Measurements from ENCODE around the gene CACNG7. TPM values are rescaled to one million over a fixed set of nuclear protein-coding genes. Genes with fewer than 3 reads are reported as not detected.

Gene CACNG7
- total RNA-seq, 1 donor from 2014 or later, result not detected

GRCh38 chr19:53969366-53969765 is 60.3 kb downstream of the CACNG7 start:
- DNase-seq, result no peak
- intact Hi-C loops (cut with micrococcal nuclease), result no loop called here
- no peak for ATAC-seq

GRCh38 chr19:53971673-53972072 is 62.6 kb downstream of the CACNG7 start:
- DNase-seq, result no peak
- no peak for ATAC-seq

DNA sequence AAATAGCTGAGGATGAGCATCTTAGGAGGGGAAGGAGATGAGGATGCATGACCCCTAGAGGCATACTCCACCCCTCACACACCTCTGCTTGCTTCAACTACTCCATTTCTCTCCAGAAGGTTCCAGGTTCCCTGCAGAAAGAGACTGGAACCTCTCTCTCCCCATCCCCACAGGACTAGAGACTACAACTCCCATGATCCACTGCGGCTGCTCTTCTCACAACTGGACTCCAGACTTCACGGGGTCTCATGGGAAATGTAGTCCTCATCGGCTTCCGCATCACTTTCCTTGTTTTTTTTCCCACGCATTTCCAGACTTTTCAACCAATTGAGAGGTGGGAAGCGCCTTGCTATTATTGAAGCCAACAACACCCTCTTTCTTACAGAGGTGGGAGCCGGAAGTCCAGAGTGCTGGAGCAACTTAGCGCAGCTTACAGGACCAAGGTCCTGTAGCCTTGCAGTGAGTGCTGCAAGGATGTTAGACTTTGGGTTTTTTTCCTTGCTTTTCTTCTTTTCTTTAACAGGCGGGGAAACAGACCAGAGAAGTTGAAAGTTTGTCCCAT is 68.4 kb downstream of the CACNG7 start:
- intact Hi-C loops (cut with micrococcal nuclease), result no loop called here
- DNase-seq, result peak; percentile 63

More at GRCh38 chr19:53971673-53972072, 62.6 kb downstream of the CACNG7 start:
- intact Hi-C loops (cut with micrococcal nuclease), result no loop called here

GRCh38 chr19:53977991-53978731 is 69.1 kb downstream of the CACNG7 start:
- intact Hi-C loops (cut with micrococcal nuclease), result no loop called here
- DNase-seq (peak; percentile 59), ATAC-seq (peak; percentile 68)

More for the DNA sequence above, 68.4 kb downstream of the CACNG7 start:
- peak; percentile 90 for ATAC-seq

GRCh38 chr19:53978975-53979801 is 70.1 kb downstream of the CACNG7 start:
- DNase-seq, result no peak
- intact Hi-C loops (cut with micrococcal nuclease), result no loop called here
- no peak for ATAC-seq

DNA sequence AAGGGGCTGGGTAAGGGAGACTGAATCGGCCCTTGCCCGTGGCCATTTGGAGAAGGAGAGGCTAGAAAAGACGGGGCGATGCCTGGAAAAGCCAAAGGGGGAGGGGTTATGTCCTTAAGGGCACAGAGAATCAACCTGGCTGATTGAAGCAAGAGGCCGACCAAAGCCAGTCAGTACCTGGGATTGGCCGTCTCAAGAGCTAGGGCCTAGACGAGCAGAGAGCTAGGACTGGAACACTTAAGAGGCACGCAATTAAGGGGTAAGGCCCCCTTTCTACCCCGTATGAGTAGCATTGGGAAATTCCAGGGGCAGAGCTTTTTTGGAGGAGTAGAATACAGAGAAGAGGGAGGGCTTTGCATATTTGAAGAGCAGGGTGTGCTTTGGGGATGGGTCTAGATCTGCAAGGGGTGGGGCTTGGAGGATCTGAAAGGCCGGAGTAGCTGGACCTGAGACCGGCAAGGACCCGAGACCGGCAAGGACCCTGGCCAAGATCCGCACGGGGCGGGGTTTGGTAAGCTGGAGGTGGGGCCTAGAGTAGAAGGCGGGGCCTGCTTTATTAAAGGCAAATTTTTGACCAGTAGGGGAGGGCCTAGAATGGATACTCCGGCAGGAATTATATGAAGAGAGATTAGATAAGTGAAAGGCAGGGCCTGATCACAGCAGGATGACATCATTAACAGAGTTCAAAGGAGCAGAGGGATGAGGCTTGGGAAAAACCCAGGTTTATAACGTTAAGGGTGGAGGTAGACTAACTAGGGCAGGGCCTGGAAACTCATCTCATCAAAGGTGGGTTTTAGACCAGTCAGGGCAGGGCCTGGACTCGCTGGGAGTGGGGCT is 71.7 kb downstream of the CACNG7 start:
- DNase-seq (no peak), ATAC-seq (no peak)
- intact Hi-C loops (cut with micrococcal nuclease), result no loop called here

DNA sequence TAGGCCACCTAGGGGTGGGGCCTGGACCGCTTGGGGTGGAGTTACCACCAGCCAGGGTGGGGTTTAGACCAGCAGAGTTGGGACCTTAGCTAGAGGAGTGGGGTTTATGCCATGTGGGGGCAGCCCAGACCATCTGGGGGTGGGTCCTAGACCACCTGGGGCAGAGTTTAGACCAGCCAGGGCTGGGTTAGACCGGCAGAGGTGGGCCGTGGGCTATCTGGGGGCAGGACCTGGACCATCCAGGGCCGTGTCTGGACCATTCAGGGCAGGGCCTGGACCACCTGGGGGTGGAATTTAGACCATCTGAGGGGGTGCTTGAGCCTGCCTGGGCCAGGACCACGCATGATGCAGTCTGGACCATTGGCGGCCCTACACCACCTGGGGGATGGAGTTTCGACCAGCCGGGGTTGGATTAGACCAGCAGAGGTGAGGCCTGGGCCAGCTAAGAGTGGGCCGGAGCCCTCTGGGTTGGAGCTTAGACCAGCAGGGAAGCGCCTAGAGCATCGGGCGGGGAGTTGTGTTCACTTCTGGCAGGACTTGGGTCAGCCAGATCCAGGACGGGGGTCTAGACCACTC is 72.4 kb downstream of the CACNG7 start:
- ATAC-seq, result no peak
- intact Hi-C loops (cut with micrococcal nuclease), result no loop called here
- DNase-seq, result no peak

GRCh38 chr19:53982001-53982451 is 72.9 kb downstream of the CACNG7 start:
- intact Hi-C loops (cut with micrococcal nuclease), result no loop called here
- DNase-seq (no peak), ATAC-seq (no peak)

DNA sequence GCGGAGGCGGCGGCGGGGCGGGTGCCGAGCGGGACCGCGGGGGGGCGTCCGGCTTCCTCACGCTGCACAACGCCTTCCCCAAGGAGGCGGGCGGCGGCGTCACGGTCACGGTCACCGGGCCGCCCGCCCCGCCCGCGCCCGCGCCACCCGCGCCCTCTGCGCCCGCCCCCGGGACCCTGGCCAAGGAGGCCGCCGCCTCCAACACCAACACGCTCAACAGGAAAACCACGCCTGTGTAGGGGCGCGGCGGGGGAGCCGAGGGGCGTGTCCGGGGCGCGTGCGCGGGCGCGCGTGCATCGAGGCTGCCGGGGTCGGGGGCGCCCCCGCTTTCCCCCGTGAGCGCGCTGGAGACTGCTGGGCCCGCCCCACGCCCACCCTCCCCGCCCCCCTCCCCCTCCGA is 73.5 kb downstream of the CACNG7 start:
- intact Hi-C loops (cut with micrococcal nuclease), result no loop called here
- peak; percentile 51 for ATAC-seq
- DNase-seq, result peak; percentile 67

DNA sequence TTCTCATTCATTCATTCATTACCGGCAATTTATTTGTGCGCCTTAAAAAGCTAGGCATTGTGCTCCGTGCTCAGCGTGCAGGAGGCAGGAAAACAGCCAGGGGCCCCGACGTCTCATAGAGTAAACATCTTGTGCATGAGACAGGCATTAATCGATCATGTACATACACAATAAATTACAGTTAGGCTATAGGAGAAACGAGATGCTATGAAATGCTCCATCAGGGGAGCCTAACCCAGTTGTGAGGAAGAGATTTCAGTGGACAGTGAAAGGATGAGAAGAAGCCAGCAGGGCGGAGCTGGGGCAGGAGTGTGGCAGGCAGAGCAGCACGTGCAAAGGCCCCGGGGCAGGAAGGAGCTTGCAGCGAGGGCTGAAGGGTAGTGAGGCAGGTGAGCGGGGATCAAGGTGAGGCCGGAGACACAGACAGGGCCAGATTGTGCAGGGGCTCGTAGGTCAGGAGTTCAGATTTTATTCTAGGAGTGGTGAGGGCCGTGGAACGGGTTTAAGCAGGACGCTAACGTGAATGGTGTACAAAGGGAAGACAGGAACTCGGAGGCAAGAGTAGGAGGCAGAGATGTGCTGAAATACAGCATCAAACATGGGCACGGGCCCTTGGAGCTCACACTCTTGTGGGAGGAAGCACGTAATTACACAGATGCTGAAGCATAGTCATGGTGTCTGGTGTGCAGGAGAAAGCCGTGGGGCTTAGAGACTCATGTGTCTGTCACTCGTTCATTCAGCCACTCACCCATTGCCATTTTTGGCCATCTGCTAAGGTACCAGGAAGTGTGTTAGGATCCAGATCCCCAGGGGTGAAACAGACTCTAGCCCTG is 74.6 kb downstream of the CACNG7 start:
- no peak for DNase-seq
- intact Hi-C loops (cut with micrococcal nuclease), result no loop called here
- ATAC-seq, result no peak

- intact Hi-C loops (cut with micrococcal nuclease), result no loop called here
- no peak for ATAC-seq
- DNase-seq, result no peak
Measured at GRCh38 chr19:53985863-53986262, 76.8 kb downstream of the CACNG7 start.

DNA sequence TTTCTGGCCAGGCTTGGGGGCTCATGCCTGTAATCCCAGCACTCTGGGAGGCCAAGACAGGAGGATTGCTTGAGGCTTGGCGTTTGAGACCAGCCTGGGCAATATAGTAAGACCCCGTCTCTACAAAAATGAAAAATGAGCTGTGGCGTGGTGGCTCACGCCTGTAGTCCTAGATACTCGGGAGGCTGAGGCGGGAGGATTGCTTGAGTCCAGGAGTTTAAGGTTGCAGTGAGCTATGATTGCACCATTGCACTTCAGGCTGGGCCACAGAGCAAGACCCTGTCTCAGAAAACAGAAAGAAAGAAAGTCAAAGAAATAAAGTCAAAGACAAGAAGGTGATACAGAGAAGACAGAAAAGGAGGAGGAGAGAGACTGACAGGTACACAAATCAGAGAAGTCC is 79.9 kb downstream of the CACNG7 start:
- ATAC-seq (no peak), DNase-seq (no peak)
- intact Hi-C loops (cut with micrococcal nuclease), result no loop called here

DNA sequence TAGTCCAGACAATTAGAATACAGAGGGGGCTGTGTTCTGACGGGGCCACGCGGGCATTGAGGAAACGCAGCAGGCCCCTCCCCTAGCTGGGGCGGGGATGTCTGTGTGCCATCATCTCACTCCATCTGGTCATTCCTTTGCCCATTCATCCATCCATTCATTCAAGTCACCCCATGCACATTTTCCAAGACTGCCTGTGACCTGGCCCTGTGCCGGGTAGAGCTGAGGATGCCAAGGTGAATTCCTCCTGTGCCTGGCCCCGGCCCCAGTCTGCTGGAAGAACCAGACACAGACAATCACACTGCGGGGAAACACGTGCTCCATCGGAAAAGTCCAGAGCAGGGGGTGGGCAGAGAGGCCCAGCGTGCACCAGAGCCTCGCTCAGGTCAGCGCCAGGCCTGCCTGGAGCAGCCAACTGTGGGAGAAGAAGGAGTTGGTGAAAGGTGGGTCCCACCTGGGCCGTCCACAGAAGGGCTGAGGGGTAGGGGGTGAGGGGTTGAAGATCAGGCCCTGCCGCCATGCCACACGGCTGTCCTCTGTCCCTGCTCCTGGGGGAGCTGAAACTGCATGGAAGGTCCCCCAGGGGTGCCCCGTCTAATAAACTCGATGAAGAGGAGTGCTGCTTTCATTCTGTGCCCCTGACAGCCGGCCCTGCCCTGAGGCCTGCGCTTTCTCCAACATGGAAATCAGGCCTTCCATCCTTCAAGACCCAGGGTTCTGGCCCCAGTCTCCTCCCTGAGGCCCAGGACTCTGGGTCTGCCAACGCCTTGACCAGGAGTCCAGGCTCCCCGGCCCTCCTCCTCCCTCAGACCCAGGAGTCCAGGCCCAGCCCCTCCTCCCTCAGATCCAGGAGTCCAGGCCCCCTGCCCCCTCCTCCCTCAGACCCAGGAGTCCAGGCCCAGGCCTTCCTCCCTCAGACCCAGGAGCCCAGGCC is 80.8 kb downstream of the CACNG7 start:
- intact Hi-C loops (cut with micrococcal nuclease), result no loop called here
- no peak for ATAC-seq

GRCh38 chr19:53991224-53992113 is 82.4 kb downstream of the CACNG7 start, which contains the start of gene CACNG6:
CACNG6 (plus strand) TSS chr19:53991637; CDS start chr19:53992878, 1,241 bp downstream.
- no peak for ATAC-seq
- no peak for DNase-seq
- intact Hi-C loops (cut with micrococcal nuclease), result no loop called here

More for the DNA sequence above, 80.8 kb downstream of the CACNG7 start:
- DNase-seq, result no peak

DNA sequence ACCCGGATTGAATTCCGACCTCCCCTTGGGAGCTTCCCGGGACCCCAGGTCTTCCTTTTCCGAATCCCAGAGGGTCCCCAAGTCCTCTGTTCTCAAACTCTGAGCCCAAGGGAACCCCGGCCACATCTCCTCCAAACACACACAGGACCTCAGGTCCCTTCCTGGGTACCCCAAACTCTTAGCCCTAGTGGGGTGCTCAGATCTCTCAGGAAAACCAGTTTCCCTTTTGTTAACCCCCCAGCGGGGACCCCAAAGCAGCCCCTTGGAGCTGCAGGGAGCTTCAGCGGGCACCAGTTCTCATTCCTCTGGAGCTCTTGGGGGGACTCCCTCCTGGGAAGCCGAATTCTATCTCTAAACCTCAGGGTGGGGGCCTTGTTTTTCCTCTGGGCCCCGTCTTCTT is 83.1 kb downstream of the CACNG7 start:
- DNase-seq (no peak), ATAC-seq (no peak)
- intact Hi-C loops (cut with micrococcal nuclease), result no loop called here

DNA sequence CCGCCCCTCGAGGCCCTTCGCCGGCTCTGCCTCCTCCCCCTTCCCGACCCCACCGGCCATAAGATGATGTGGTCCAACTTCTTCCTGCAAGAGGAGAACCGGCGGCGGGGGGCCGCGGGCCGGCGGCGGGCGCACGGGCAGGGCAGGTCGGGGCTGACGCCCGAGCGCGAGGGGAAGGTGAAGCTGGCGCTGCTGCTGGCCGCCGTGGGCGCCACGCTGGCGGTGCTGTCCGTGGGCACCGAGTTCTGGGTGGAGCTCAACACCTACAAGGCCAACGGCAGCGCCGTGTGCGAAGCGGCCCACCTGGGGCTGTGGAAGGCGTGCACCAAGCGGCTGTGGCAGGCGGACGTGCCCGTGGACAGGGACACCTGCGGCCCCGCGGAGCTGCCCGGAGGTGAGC is 83.7 kb downstream of the CACNG7 start:
- intact Hi-C loops (cut with micrococcal nuclease), result no loop called here
- DNase-seq, result no peak
- no peak for ATAC-seq
